Endothelial cell (in vitro differentiated cells): ENCODE measurements around the gene CACTIN. TPM values are rescaled to one million over a fixed set of nuclear protein-coding genes. Genes with fewer than 3 reads are reported as not detected.
A peak's percentile ranks its signal among the peaks of the same experiment; 100 is the strongest.

Experiments
- DNase-seq: peaks from one replicate; pipeline ENCODE4 v3.0.0; 2021; ENCODE audit warnings: low spot score
- H3K27ac Mint-ChIP-seq: one replicate; pipeline ENCODE4 v1.8.0; 2021; ENCODE audit warnings: mixed read lengths, inconsistent platforms; ENCODE audit not compliant: unreplicated experiment
- H3K27me3 Mint-ChIP-seq: one replicate; pipeline ENCODE4 v1.8.0; 2021; ENCODE audit warnings: mild to moderate bottlenecking, moderate library complexity, mixed read lengths, inconsistent platforms; ENCODE audit not compliant: unreplicated experiment
- H3K36me3 Mint-ChIP-seq: one replicate; pipeline ENCODE4 v1.8.0; 2021; ENCODE audit warnings: mild to moderate bottlenecking, low read depth, mixed read lengths, inconsistent platforms; ENCODE audit not compliant: unreplicated experiment
- H3K4me1 Mint-ChIP-seq: one replicate; pipeline ENCODE4 v1.8.0; 2021; ENCODE audit warnings: mild to moderate bottlenecking, mixed read lengths, inconsistent platforms; ENCODE audit not compliant: unreplicated experiment
- H3K4me3 Mint-ChIP-seq: one replicate; pipeline ENCODE4 v1.8.0; 2021; ENCODE audit warnings: mild to moderate bottlenecking, mixed read lengths, inconsistent platforms; ENCODE audit not compliant: unreplicated experiment
- H3K9me3 Mint-ChIP-seq: one replicate; pipeline ENCODE4 v1.8.0; 2021; ENCODE audit warnings: mixed read lengths, inconsistent platforms; ENCODE audit not compliant: unreplicated experiment
- CTCF ChIP-seq: fragments of 200-600 bp; sonication (generic); IDR thresholded peaks from one replicate; pipeline ENCODE4 v1.5.0; 2021; ENCODE audit warnings: antibody characterized with exemption; ENCODE audit not compliant: unreplicated experiment
- total RNA-seq: library from RNA; stranded (reverse); fragmentation: NEBNext Ultra II Directional; extraction: Animal tissue kit (Norgen Biotek cat#: 25700); gene quantifications from one replicate; pipeline ENCODE4 v1.2.1, GENCODE V29; 2021; ENCODE audit not compliant: unreplicated experiment

Gene CACTIN
- total RNA-seq, 1 donor from 2014 or later = 31.8 TPM

GRCh38 chr19:3612330-3612729, 14.3 kb downstream of the CACTIN start:
- Mint-ChIP-seq H3K27me3 (peaks cover 9% of the 10 kb centered on the region), H3K4me3 (no peak overlapping the region), H3K27ac (no peak overlapping the region), H3K4me1 (peaks cover 11% of the 10 kb centered on the region), H3K9me3 (no peaks in the 10 kb centered on the region), H3K36me3 (peaks cover 5% of the 10 kb centered on the region)
- DNase-seq = no peak
- TF ChIP-seq CTCF = no peak

GRCh38 chr19:3611841-3612240, 14.7 kb downstream of the CACTIN start:
- Mint-ChIP-seq H3K27ac (no peak overlapping the region), H3K27me3 (peaks cover 10% of the 10 kb centered on the region), H3K36me3 (peaks cover 5% of the 10 kb centered on the region), H3K4me1 (peaks cover 11% of the 10 kb centered on the region), H3K9me3 (no peaks in the 10 kb centered on the region), H3K4me3 (no peak overlapping the region)
- TF ChIP-seq CTCF = no peak
- no peak for DNase-seq

- Mint-ChIP-seq H3K4me1 (peaks cover 11% of the 10 kb centered on the region), H3K27ac (peak overlapping the region; percentile 20), H3K36me3 (peaks cover 5% of the 10 kb centered on the region), H3K9me3 (no peaks in the 10 kb centered on the region), H3K4me3 (no peak overlapping the region), H3K27me3 (peaks cover 10% of the 10 kb centered on the region)
- no peak for TF ChIP-seq CTCF
- DNase-seq = no peak
Observed at GRCh38 chr19:3610745-3611717, 15.6 kb downstream of the CACTIN start.

GRCh38 chr19:3609779-3610719, 16.5 kb downstream of the CACTIN start:
- no peak for DNase-seq
- H3K36me3 Mint-ChIP-seq = peaks cover 5% of the 10 kb centered on the region
- H3K27me3 Mint-ChIP-seq = peaks cover 10% of the 10 kb centered on the region
- peak overlapping the region; percentile 20 for H3K27ac Mint-ChIP-seq
- peaks cover 11% of the 10 kb centered on the region for H3K4me1 Mint-ChIP-seq
- H3K4me3 Mint-ChIP-seq = no peak overlapping the region
- no peak for TF ChIP-seq CTCF
- no peaks in the 10 kb centered on the region for H3K9me3 Mint-ChIP-seq
